Measurements from ENCODE around the gene JAM2.

DNA sequence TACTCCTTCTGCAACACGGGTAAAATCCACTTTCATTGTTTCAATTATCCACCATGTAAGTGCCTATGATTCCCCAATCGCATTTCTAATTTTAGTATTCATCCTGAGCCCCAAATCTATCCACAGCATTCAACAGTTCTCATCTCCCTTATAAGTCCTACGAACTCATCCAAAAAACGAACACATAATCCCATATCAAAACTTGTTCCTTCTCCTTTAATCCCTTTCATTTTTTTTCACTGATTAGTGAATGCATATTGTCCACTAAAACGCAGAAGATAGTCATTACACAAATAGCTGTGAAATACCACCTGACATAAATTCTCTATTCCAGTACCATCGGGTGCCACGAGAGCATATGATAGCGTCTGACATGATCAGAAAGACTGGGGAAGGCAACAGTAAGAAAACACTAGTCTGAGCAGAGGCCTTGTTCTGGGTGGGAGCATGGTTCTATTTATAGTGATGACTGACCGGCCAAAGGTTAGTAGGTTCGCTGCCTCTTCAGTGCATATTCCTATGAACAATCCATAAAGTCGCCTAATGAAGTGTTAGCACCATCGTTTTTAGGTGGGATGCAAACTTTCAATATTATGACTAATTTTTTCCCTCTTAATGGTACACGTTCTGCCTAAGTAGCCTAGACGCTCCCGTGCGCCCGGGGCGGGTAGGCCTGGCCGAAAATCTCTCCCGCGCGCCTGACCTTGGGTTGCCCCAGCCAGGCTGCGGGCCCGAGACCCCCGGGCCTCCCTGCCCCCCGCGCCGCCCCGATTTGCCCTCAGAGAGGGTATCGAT, 95.0 kb downstream of the JAM2 start:
- TF ChIP-seq, protein P1, sequence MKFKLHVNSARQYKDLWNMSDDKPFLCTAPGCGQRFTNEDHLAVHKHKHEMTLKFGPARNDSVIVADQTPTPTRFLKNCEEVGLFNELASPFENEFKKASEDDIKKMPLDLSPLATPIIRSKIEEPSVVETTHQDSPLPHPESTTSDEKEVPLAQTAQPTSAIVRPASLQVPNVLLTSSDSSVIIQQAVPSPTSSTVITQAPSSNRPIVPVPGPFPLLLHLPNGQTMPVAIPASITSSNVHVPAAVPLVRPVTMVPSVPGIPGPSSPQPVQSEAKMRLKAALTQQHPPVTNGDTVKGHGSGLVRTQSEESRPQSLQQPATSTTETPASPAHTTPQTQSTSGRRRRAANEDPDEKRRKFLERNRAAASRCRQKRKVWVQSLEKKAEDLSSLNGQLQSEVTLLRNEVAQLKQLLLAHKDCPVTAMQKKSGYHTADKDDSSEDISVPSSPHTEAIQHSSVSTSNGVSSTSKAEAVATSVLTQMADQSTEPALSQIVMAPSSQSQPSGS (CRISPR knock-in tag; IDR thresholded peaks at IDR 0.05; ENCODE audit: borderline replicate concordance, low read depth), result no peak
- TF ChIP-seq NFYB (CRISPR knock-in tag; conservative IDR thresholded peaks at IDR 0.05; ENCODE audit: low read depth) (no peak), CTCF (IDR thresholded peaks at IDR 0.05) (no peak), ZNF416 (CRISPR knock-in tag; IDR thresholded peaks at IDR 0.05) (no peak)

Measured in WTC11 (cell line).